ENCODE results near the gene CNTNAP1.

Gene CNTNAP1

DNA sequence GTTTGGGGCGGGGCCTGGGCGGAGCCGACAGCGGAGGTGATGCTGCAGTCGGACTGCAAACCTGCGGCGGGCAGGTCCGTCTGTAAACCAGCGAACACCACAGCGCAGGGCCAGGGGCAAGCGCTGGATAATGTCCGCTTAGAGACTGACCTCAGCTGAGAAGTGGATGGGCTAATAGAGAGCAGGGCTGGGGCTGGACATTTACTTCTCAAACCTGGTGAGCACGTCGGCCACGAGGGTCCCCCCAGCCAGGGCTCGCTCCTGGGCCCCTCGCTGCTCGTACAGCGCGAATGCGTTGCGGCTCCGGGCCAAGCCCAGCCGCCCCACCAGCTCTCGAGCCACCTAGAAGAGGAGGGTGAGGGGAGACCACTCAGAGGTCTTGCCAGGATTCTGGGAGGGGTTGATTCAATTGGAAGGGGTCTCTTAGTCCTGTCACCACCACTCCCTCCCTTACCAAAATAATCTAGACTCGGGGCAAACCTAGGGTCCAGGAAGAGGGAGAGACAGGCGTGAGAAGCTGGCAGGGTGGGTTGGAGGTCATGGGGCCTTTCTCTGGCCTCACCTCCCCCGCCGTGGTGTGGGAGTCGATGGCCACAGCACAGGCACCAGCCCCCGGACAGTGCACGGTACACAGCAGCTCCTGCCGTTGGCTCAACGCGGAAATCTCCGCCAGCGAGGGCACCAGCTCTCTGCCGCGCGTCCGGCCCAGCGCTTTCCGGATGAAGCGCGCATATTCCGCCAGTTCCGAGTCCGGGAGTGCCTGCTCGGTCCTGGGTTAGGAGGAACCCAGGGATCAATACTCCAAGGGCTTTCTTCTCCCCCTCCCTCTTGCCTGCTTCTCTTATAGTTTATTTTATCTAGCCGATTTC is 11.3 kb upstream of the CNTNAP1 start:
- no peak for DNase-seq

DNA sequence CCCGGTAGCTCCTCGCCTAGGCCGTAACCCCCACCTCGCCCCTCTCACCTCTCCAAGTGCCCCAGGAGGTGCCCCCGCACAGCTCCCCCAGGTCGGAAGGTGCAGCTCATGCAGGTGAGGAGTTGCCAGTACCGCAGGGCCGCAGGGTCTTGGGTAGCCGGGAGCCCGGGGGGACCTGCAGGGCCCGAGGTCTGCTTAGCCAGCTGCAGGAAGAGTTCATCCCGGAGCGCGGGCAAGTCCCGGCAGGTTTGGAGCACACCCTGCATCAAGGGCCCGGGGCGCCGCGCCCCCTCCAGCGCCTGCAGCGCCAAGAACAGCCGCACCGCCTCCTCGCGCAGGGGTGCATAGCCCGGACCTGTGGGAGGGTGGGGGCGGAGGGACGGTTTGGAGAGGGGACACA is 10.3 kb upstream of the CNTNAP1 start:
- DNase-seq = no peak

DNA sequence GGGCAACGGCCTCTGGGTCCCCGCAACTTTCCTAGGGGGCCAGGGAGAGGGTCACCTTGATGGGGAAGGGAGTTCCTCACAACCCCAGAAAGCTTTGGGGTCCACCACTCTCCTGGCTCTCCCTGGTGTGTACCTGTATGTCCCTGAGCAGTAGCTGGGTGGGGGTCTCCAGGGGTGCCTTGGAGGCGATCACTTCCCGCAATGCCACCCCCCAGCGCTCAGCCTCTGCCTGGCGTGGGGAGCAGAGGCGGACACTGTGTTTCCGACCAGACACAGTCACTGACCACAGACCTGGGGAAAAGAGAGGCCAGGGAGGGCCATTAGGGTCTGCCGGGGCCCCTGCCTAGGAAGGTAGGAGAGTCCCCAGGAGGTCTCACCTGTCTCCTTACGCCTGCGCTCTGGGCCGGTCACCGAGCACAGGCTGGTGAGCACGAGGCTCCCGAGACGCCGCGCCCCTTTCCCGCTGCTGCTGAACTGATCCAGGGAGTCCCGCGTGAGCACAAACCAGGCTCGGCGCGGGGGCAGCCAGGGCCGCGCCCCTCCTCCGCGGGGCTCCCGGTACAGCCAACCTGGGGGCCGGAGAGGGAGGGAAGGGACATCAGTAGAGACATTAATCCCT is 9.0 kb upstream of the CNTNAP1 start:
- DNase-seq = no peak

DNA sequence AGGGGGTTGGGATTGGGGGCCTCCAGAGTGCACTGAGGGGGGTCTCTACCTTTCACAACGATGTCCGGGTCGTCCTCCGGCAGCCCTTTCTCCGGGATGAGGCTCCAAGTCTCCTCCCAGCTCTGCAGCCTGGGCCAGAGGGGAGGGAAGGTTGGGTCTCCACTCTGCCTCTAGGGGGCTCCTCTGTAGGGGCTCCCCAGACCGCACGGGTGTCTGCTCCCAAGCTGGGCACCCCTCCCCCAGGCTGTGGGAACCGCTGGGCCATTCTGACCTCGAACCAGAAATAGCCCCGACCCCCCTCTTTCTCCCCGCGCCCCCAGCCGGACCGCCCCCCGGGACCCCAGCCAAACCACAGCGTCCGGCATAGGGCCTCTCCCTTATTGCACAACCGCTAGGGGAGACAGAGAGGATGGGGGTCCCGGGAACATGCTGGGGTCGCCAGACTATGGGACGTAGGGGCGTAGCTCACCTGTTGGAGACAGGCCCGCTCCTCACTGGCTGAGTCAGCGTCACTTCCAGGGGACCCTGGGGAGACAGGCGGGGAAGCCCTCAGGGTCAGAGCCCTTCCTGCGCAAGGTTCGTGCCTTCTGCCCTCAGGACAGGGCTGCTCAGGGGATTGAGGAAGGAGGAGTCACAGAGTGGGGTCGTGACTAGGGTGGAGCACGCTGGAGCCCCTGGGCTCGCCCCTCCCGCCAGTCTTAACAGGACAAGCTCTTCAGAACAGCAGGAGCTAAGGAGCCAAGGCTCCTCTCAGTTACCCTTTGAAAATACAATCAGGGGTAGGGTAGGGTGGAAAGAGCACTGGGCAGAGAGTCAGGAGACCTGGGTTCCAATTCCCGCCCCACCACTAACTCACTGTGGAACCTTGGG is 8.2 kb upstream of the CNTNAP1 start:
- DNase-seq = no peak

DNA sequence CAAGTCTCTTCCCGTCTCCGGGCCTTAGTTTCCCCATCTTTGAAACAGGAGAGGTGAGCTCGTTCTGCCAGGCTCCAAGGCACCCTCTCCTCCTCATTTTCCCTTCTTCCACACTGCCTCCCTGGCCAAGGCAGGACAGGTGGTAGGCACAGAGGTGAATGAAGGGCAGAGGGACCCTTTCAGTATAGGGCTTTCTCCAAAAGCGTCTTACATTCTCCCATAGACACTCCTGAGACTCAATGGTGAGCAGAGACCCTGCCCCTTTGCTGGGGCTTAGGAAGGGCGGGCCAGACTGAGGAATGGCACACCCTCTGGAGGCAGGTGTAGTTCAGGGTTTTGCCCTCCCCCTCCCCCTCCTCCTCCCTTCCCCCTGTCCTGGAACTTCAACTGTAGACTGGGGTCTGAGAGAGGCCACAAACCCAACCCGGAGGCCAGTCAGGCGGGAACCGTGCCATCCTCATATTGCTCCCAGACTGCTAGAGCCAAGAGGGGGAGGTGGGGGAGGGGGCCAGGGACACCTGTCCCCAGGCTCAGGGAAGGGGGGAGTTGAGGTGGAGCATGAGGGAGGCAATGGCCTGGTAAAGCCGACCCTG is 7.5 kb upstream of the CNTNAP1 start:
- DNase-seq = no peak

DNA sequence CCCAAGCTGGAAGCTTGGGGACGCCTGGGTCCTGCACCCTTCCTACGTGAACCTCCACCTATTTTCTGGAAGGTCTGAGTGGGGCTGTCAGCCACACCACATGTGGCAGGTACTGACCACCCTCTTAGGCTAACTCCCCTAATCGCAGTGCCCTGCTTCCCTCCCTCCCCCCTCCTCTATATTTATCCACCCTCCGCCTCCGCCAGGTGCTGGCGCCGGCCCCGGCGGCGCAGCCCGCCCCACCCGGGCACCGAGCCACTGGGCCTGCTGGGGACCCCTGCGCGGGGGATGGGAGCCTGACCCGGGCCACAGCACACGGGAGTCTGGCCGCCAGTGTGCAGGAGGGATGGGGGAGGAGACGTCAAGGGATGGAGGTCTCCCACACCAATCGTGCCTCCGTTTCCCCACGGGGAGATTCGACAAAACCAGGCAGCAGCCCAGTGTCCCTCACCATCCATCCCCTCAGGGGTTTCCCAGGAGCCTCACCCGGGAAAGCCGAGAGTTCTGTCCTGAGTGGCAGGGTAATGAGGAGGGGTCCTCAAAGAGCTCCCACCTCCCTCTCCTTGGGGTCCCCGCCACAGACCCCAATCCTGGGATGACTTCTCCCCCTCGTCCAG is 6.9 kb upstream of the CNTNAP1 start:
- DNase-seq = no peak

DNA sequence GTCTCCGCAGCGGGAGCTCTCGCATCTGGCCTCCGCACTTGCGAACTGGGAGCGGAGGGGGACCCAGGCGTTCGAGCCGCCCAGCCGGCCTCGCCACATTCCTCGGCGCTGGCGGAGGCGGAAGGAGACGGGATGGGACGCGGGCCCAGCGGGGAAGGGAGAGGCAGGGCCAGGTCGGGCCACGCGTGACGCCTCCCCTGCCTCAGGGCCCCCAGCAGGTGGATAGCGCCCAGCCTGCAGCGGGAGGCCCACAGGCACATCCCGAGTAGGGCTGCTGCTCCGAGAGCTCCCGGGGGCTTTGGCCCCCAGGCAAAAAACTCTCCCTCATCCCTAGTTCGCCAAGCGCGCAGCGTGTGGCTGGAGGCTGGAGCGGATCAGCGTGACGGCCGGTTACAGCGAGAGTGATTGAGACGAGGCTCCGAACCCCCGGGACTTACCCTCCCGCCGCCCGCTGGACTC is 6.3 kb upstream of the CNTNAP1 start:
- no peak for DNase-seq

DNA sequence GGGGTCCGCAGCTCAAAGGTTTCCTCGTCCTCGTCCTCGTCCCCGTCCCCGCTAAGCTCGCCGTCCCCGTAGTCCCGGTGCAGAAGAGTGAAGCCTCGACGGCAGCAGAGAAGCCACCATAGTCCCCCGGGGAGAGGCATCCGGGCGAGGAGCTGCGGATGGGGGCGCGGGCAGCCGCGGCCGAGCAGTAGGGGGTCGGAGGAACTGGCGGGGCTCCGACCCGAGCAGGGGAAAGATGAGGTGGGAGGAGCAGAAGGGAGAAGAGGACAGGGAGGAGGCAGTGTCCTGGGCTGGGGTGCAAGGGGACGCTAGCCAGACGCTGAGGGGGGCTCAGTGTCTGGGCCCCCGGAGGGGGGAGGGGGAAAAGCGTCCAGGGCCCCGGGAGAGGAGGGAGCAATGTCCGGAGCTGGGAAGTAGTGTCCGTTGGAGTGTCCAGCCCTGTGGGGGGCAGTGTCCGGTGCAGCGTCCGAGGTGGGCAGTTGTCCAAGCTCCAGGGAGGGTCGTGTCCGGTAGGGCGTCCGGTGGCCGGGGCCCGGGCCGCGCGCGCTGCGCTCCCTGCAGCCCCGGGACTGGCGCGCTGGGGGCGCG is 5.8 kb upstream of the CNTNAP1 start, which contains the start of gene PLEKHH3:
Gene PLEKHH3, minus strand, starts transcription at position 571 of the 588 bp plus-strand sequence. Its CDS starts 431 bp downstream, at position 140.
- DNase-seq = no peak

DNA sequence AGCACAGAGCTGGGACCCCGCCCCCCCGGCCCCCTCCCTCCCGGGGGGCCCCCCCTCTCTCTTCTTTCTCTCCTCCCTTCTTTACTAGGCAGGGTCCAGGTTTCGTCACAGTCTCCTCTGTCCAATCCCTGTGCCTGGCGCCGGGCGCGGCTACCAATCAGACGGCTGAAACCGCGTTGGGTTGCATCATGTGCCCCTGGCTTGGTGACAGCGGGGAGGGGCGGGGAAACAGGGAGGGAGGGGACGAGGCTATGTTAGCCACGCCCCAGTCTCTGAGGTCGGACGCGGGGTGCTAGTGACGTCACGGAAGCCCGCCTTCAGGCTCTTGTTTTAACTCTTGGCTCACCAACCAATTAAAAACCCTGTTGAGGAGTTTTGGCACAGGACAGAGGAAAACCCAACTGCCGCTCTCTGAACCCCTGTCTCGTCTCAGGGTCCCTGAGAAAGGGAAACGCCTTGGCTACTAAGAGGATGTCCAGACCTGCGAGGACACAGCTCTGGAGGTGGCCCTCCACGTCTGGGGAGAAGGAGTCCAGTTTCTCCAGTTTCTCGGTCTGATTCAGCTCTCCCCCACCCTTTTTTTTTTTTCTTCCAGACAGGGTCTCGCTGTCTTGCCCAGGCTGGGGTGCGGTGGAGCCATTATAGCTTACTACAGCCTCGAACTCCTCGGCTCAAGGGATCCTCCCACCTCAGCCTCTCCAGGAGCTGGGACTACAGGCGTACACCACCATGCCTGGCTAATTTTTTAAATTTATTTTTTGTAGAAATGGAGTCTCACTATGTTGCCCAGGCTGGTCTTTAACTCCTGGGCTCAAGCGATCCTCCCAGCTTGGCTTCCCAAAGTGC is 5.1 kb upstream of the CNTNAP1 start:
- peak; percentile 97 to 99 for DNase-seq

DNA sequence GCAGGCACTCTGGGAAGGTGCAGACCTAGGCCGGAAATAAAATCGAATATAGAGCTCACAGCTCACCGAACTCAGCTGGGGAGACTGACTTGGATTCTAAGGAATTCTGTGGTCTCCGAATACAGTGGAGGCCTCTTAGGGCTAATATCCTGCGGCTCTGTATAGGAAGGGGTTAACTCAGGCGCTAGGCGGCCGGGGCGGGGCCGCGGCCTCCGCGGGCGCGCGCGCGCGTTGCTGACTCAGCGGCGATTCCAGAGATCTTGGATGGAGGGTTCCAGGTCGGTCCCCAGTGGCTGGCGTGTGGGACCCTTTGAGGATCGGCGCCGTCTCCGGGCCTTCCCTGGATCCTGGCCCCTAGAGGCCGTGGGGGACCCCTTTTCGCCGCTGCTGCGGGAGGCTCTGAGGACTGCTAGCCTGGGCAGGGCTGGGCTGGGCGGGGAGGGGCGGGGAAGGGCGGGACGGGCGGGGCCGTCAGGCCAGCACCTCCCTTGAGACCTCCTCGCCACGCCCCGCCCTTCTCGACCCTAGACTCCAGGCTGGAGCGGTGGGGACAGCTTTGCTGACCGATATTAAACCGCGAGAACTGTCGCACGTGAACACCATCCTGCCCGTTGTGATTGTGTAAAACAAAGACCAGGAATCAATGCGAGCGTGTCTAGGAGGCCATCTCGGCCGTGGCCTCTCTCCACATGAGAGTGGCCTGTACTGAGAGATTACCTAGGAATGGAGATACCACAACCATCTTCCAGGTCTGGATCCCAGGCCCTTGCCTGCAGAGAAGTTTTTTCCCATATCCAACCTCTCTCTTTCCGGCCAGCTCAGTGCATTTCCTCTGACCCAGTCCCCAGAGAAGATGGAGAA is 4.2 kb upstream of the CNTNAP1 start:
- peak; percentile 70 to 77 for DNase-seq

DNA sequence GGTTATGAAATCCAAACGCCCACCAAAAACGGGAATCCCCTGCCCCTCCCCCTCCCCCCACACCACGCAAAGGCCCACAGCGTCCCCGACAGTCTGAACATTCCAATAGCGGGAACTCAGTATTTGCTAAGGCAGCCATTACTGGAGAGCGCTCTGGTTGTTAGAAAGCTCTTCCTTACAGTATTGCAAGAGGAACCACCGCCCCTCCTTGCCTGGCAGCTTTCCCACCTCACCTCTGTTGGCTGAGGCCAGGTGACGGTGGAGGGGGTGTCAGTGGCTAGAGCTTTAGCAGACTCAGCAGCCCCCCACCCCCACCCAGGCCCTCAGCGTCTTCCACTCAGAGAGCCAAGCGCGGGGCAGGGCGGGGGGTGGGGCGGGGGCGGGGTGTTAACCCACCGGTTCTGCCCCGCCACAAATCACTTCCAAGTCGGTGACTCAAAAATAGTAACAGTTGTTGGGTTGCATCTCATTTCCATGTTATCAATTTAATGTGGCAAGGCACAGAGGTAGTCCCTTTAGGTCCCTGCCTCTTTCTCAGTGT is 3.3 kb upstream of the CNTNAP1 start:
- DNase-seq = peak in 1 of 2 experiments; percentile 33

DNA sequence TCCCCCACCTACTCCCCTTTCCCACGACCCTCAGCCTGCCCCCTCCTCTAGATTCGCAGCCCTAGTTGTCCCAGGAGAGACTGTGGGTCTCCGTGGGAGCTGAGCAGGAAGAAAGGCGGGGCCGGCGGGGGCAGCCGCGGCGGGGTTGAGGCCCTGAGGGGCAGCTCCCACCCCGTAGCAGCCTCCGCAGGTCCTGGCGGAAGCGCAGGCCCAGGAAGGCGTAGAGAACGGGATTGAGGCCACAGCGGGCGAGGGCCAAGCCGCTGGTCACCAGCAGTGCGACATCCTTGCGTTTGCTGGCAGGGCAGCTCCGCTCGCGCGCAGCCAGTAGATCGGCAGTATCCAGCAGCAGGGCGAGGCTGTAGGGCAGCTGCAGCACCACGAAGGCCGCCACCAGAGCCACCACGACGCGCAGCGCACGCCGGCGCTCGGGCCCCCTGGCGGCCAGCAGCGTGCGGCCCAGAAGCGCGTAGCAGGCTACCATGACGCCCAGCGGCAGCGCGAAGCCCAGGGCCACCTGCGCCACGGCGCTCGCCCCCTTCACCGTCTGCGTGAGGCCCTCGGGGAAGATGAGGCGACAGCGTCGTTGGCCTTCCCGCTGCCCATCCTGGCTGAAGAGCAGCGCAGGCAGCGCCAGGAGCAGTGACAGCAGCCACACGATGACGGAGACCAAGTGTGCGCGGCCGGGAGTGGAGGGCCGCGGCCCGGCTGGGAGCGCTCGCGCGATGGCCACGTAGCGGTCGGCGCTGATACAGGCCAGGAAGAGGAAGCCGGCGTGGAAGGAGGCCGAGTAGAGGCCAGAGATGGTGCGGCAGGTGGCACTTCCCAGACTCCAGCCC is 2.6 kb upstream of the CNTNAP1 start:
- DNase-seq = peak; percentile 62 to 65

DNA sequence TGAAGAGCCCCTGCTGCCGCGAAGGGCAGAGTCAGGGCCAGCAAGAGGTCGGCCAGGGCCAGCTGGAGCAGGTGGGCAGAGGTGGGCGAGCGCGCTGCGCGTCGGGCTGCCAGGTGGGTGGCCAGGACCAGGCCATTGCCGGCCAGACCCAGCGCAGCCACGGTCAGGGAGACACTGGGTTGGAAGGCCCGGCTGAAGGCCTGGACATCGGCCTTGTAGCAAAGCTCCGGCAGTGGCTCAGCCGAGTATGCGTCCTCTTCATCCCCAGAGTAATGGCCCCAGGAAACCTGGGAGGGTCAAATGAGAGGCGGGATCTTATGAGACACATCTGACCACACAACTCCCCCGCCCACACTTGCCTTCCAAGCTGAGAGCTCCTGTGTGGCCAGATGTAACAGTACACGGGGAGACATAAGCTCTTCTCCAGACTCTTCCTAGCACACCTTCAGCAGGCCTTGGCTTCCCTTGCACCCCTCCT is 2.0 kb upstream of the CNTNAP1 start:
- DNase-seq = no peak

DNA sequence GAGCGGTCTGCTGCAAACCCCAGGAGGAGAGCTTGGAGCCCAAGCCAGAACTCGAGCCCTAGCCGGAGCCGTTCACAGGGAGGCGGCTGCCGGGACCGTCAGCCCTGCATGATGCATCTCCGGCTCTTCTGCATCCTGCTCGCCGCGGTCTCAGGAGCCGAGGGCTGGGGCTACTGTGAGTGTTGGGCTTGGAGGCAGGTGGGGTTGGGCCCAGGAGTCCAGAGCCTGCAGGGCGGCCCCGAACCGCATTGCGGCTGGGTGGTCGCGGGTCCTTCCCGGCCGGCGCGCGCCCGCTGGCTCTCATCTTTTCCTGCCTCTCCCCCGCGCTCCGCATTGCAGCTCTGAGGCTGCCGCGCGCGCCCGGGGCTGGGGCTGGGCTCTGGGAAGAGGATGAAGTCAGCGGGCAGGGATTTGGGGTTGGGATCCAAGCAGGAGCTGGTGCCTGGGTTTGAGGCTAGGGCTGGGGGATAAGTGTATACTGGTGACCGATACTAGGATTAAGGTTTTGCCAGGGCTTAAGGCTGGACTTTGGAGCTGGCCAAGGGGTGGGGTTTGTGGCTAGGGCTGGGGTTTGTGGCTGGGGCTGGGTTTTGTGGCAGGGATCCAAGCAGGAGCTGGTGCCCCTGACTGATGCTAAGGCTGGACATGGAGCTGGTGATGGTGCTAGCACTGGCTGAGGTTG is 532 bp downstream of the CNTNAP1 start:
- DNase-seq = no peak

DNA sequence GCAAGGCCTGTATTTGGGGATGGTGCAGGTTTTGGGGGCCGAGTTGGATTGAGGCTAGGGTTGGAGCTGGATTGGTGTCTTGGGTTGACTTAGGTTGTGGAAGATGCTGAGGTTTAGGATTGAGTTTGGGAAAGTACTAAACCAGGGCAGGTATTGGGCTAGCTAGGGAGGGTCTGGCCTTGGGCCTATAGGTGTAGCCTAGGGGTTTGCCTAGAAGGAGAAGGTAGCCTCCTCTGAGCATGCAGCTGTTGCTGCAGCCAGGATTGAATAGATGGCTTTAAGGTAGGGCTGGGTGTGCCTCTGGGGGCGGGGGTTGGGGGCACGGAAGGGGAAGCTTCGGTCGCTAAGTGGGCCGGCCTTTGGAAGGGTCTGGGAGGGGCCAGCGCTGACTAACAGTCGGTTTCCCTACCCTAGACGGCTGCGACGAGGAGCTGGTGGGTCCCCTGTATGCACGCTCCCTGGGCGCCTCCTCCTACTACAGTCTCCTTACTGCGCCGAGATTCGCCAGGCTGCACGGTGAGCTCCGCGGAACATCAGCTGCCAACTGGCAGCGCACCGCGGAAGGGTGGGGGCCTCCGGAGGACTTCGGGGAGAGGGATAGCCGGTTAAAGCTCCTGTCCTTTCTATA is 1.2 kb downstream of the CNTNAP1 start:
- no peak for DNase-seq

DNA sequence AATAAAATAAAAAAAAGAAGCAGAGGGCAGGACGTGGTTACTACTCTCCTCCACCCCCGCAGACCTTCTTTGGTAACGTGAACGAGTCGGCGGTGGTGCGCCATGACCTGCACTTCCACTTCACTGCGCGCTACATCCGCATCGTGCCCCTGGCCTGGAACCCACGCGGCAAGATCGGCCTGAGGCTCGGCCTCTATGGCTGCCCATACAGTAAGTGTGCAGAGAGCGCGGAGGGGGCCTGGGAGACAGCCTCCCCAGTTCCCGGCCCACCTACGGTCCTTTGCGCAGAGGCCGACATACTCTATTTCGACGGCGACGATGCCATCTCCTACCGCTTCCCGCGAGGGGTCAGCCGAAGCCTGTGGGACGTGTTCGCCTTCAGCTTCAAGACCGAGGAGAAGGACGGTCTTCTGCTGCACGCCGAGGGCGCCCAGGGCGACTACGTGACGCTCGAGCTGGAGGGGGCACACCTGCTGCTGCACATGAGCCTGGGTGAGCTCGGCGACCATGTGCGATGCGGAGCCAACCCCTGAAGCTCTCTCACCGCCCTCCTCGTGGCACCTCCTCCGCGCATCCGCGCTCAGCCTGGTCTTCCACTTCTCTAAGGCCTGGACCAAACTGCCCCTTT is 2.7 kb downstream of the CNTNAP1 start:
- no peak for DNase-seq

DNA sequence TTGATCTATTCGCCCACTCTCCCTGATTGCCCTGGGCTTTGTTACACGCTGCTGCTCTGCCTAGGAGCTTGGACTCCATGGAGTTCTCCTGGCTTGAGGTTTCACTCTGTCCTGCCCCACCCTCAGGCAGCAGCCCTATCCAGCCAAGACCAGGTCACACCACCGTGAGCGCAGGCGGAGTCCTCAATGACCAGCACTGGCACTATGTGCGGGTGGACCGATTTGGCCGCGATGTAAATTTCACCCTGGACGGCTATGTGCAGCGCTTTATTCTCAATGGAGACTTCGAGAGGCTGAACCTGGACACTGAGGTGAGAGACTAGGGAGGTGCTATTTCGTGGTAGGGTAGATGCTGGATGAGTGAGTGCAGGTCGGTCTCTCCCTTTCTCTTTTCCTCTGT is 3.5 kb downstream of the CNTNAP1 start:
- no peak for DNase-seq

Data from stimulated activated CD4-positive, alpha-beta T cell treated with anti-CD3 and anti-CD28 coated beads, Interleukin-4, amount 100 ng/mL, for 4 hours (primary cell).